H1 (cell line): ENCODE measurements around the gene MTIF3. TPM values are rescaled to one million over a fixed set of nuclear protein-coding genes. Genes with fewer than 3 reads are reported as not detected.

ENCODE experiments used
- CTCF ChIA-PET: fragments of 300-600 bp; sonication (Branson Sonifier 250); formaldehyde crosslinking; loops from one replicate; lab custom pipeline; 2021; ENCODE audit not compliant: partially characterized antibody; lab: Charles Lee
- POLR2A ChIA-PET: fragments of 300-600 bp; sonication (Branson Sonifier 250); formaldehyde crosslinking; loops from one replicate; lab custom pipeline; 2021; ENCODE audit warnings: inconsistent platforms; ENCODE audit not compliant: partially characterized antibody; lab: Charles Lee
- DNase-seq, 2 experiments: peaks; one replicate each; pipeline versions ENCODE4 v3.0.0 to v3.0.0-alpha.2; 2010 to 2022; ENCODE audit warnings: low spot score in 2 of 2, low read depth in 1 of 2, mixed read lengths in 1 of 2
- FAIRE-seq: peaks from 2 replicates; lab custom pipeline; 2011; peaks lifted over from hg19 to GRCh38; lab: Jason Lieb, UNC
- H2AFZ ChIP-seq: 2 replicates; pipeline ENCODE4 v1.8.1; 2012; ENCODE audit warnings: low read length, inconsistent platforms
- H2AK5ac ChIP-seq: 2 replicates; pipeline ENCODE4 v1.6.1; 2013; ENCODE audit warnings: low read depth, low read length
- H2BK120ac ChIP-seq: replicated peaks from 2 replicates; pipeline ENCODE3; 2013; ENCODE audit warnings: low read depth, low read length, inconsistent platforms
- H2BK12ac ChIP-seq: 2 replicates; pipeline ENCODE4 v1.6.1; 2013; ENCODE audit warnings: low read depth, low read length
- H2BK15ac ChIP-seq: 2 replicates; pipeline ENCODE4 v1.6.1; 2013; ENCODE audit warnings: low read length
- H2BK20ac ChIP-seq: 2 replicates; pipeline ENCODE4 v1.6.1; 2013; ENCODE audit warnings: low read length
- H2BK5ac ChIP-seq: 2 replicates; pipeline ENCODE4 v1.6.1; 2013; ENCODE audit warnings: low read depth, low read length
- H3K14ac ChIP-seq: 2 replicates; pipeline ENCODE4 v1.6.1; 2013; ENCODE audit warnings: inconsistent platforms; ENCODE audit not compliant: insufficient read length
- H3K18ac ChIP-seq: 2 replicates; pipeline ENCODE4 v1.6.1; 2013; ENCODE audit warnings: low read length; ENCODE audit errors: extremely low read depth
- H3K23ac ChIP-seq: 2 replicates; pipeline ENCODE4 v1.6.1; 2013; ENCODE audit warnings: inconsistent platforms; ENCODE audit not compliant: insufficient read length
- H3K23me2 ChIP-seq: 2 replicates; pipeline ENCODE4 v1.6.1; 2013; ENCODE audit warnings: low read depth, low read length
- H3K27ac ChIP-seq: 2 replicates; pipeline ENCODE4 v1.6.1; 2011; ENCODE audit warnings: low read depth, low read length, inconsistent platforms
- H3K27me3 ChIP-seq, 4 experiments: replicated peaks in 1 of 4; 1 replicate in 1 of 4; 2 replicates in 3 of 4; pipeline versions ENCODE4 v1.6.1 to v1.8.1; 2011 to 2013; ENCODE audit warnings: low read length in 3 of 4, mild to moderate bottlenecking in 3 of 4, inconsistent platforms in 2 of 4, mixed read lengths in 2 of 4, moderate library complexity in 1 of 4; ENCODE audit not compliant: control insufficient read depth in 3 of 4, insufficient read depth in 3 of 4; ENCODE audit errors: extremely low read depth in 1 of 4
- H3K36me3 ChIP-seq, 4 experiments: 2 replicates each; pipeline versions ENCODE4 v1.6.1 to v1.8.1; 2011 to 2013; ENCODE audit warnings: mild to moderate bottlenecking in 4 of 4, low read length in 3 of 4, moderate library complexity in 2 of 4, control low read depth in 1 of 4, inconsistent platforms in 1 of 4; ENCODE audit not compliant: insufficient read depth in 4 of 4, control insufficient read depth in 2 of 4
- H3K4ac ChIP-seq: replicated peaks from 2 replicates; pipeline ENCODE3; 2013; ENCODE audit warnings: low read length, low read depth, mixed read lengths, inconsistent platforms; ENCODE audit not compliant: insufficient read length
- H3K4me1 ChIP-seq, 4 experiments: replicated peaks in 1 of 4; 1 replicate in 1 of 4; 2 replicates in 3 of 4; pipeline versions ENCODE4 v1.6.1 to v1.8.1; 2011 to 2013; ENCODE audit warnings: low read length in 3 of 4, inconsistent platforms in 2 of 4, mixed read lengths in 1 of 4; ENCODE audit not compliant: insufficient read depth in 4 of 4, control insufficient read depth in 3 of 4
- H3K4me2 ChIP-seq, 2 experiments: 2 replicates each; pipeline versions ENCODE4 v1.6.1 to v1.8.1; 2011 to 2013; ENCODE audit warnings: low read depth in 2 of 2, low read length in 2 of 2, control low read depth in 1 of 2, inconsistent platforms in 1 of 2, mild to moderate bottlenecking in 1 of 2; ENCODE audit not compliant: insufficient read depth in 1 of 2
- H3K4me3 ChIP-seq, 4 experiments: fragments of 200-600, 300-600 bp in 1 of 4; sonication (generic), shearing (Covaris generic), sonication (Bioruptor Twin) in 1 of 4; 2 replicates each; pipeline versions ENCODE4 v1.5.1 to v1.8.1; 2011 to 2016; ENCODE audit warnings: low read length in 4 of 4, low read depth in 3 of 4, control low read depth in 2 of 4, inconsistent platforms in 2 of 4, mild to moderate bottlenecking in 2 of 4, mixed read lengths in 1 of 4, moderate library complexity in 1 of 4; ENCODE audit not compliant: insufficient read depth in 2 of 4; ENCODE audit errors: extremely low read depth in 1 of 4
- H3K56ac ChIP-seq: replicated peaks from 2 replicates; pipeline ENCODE3; 2013; ENCODE audit warnings: low read depth, mild to moderate bottlenecking, mixed read lengths, low read length, inconsistent platforms; ENCODE audit not compliant: insufficient read length
- H3K79me1 ChIP-seq: 2 replicates; pipeline ENCODE4 v1.6.1; 2013; ENCODE audit warnings: low read depth, low read length, control low read depth
- H3K79me2 ChIP-seq, 2 experiments: 2 replicates each; pipeline versions ENCODE4 v1.6.1 to v1.8.1; 2012 to 2013; ENCODE audit warnings: low read length in 2 of 2, mild to moderate bottlenecking in 2 of 2, inconsistent platforms in 1 of 2; ENCODE audit not compliant: insufficient read depth in 2 of 2, control insufficient read depth in 1 of 2
- H3K9ac ChIP-seq, 4 experiments: replicated peaks in 1 of 4; 1 replicate in 1 of 4; 2 replicates in 3 of 4; pipeline versions ENCODE4 v1.6.1 to v1.8.1; 2011 to 2013; ENCODE audit warnings: low read depth in 3 of 4, low read length in 3 of 4, control low read depth in 2 of 4, mild to moderate bottlenecking in 2 of 4, moderate library complexity in 2 of 4, inconsistent platforms in 1 of 4; ENCODE audit errors: extremely low read depth in 1 of 4
- H3K9me3 ChIP-seq, 2 experiments: 2 replicates each; pipeline versions ENCODE4 v1.6.1 to v1.8.1; 2012 to 2013; ENCODE audit warnings: mild to moderate bottlenecking in 2 of 2, moderate library complexity in 2 of 2, control low read depth in 1 of 2, inconsistent platforms in 1 of 2, low read depth in 1 of 2, low read length in 1 of 2, mixed read lengths in 1 of 2; ENCODE audit not compliant: insufficient read depth in 2 of 2
- H4K20me1 ChIP-seq, 2 experiments: replicated peaks in 1 of 2; 2 replicates each; pipeline versions ENCODE3 to v1.8.1; 2011 to 2013; ENCODE audit warnings: inconsistent platforms in 2 of 2, low read length in 2 of 2, mild to moderate bottlenecking in 1 of 2; ENCODE audit not compliant: insufficient read depth in 2 of 2, control insufficient read depth in 1 of 2
- H4K5ac ChIP-seq: 2 replicates; pipeline ENCODE4 v1.6.1; 2013; ENCODE audit warnings: low read length, low read depth, mixed read lengths, inconsistent platforms; ENCODE audit not compliant: insufficient read length
- H4K8ac ChIP-seq: 2 replicates; pipeline ENCODE4 v1.8.0; 2013; ENCODE audit warnings: mild to moderate bottlenecking, moderate library complexity, low read length, inconsistent platforms; ENCODE audit not compliant: insufficient read depth; ENCODE audit errors: extremely low read depth
- H4K91ac ChIP-seq: replicated peaks from 2 replicates; pipeline ENCODE3; 2013; ENCODE audit warnings: low read length, mixed read lengths, inconsistent platforms; ENCODE audit not compliant: insufficient read length
- ASH2L ChIP-seq: fragments of 200-600, 300-600 bp; sonication (generic); IDR thresholded peaks from one replicate; pipeline ENCODE4 v1.7.1; 2017; ENCODE audit warnings: low read length
- SIRT6 ChIP-seq: IDR thresholded peaks from one replicate; pipeline ENCODE4 v1.7.1; 2012; ENCODE audit warnings: low read length, inconsistent platforms
- WGBS, 2 experiments: shearing (Covaris generic) in 1 of 2; methylation state at CpG; one replicate each; pipeline versions ENCODE4 v1.1.6 to v1.1.7; 2013 to 2015; ENCODE audit warnings: low lambda C conversion rate in 2 of 2, mixed read lengths in 2 of 2, inconsistent platforms in 1 of 2, low coverage in 1 of 2, missing lambda C conversion rate in 1 of 2; ENCODE audit not compliant: insufficient replicate concordance in 2 of 2, insufficient coverage in 1 of 2, insufficient read length in 1 of 2; ENCODE audit errors: extremely low coverage in 1 of 2, missing lambda C conversion rate in 1 of 2; 5-methylcytosine and 5-hydroxymethylcytosine counted together
- polyA plus RNA-seq, 7 experiments: library from polyadenylated mRNA; depleted of rRNA in 3 of 7; stranded (reverse) in 5 of 7; unstranded in 2 of 7; fragments of >200 nt in 5 of 7; fragments of 200-250 nt in 2 of 7; gene quantifications; 1 replicate in 5 of 7; 2 replicates in 1 of 7; 4 replicates in 1 of 7; pipeline versions ENCODE4 v1.2.1 to v1.2.3, GENCODE V29; 2011 to 2013; ENCODE audit warnings: missing spikeins in 2 of 7, mixed read lengths in 2 of 7
- total RNA-seq: library from RNA; stranded (reverse); fragmentation: NEBNext Ultra II Directional; extraction: Animal tissue kit (Norgen Biotek cat#: 25700); gene quantifications from 2 replicates; pipeline ENCODE4 v1.2.1, GENCODE V29; 2021

The MTIF3 gene
- total and polyA plus RNA-seq, 2 of the 8 experiments (the other 6 are each of a cell fraction or from before 2014, with no cell fraction given) = 29.4 to 36.4 TPM

GRCh38 chr13:27474751-27475268, 24.4 kb upstream of the MTIF3 start:
- ChIA-PET CTCF (interaction anchor here (1.7 to 3.1 kb wide), 2 partner anchors 9 to 101 kb away, joined by 4 to 9 read pairs; no protein-coding TSS in a partner anchor), POLR2A (no interaction called here)
- Histone ChIP-seq H3K23me2 (no peaks in the 10 kb centered on the region), H3K4ac (no peak overlapping the region), H3K4me3 (no peak overlapping the region), H2BK20ac (no peak overlapping the region), H4K91ac (no peak overlapping the region), H4K5ac (no peak overlapping the region), H3K56ac (no peak overlapping the region), H2BK5ac (no peak overlapping the region), H3K4me1 (no peaks in the 10 kb centered on the region), H3K79me1 (no peaks in the 10 kb centered on the region), H3K79me2 (no peaks in the 10 kb centered on the region), H3K4me2 (no peak overlapping the region), H3K36me3 (no peaks in the 10 kb centered on the region), H2AK5ac (no peak overlapping the region), H3K18ac (no peak overlapping the region), H3K9me3 (no peaks in the 10 kb centered on the region), H2BK12ac (no peak overlapping the region), H3K23ac (no peak overlapping the region), H2BK120ac (no peak overlapping the region), H3K9ac (no peak overlapping the region), H2BK15ac (no peak overlapping the region), H4K20me1 (no peaks in the 10 kb centered on the region), H4K8ac (no peak overlapping the region), H3K27me3 (no peaks in the 10 kb centered on the region), H2AFZ (no peak overlapping the region), H3K14ac (no peak overlapping the region), H3K27ac (no peak overlapping the region)
- no peak for FAIRE-seq
- no peak for DNase-seq
- 95% methylated on average over 13 of the region's 13 CpGs; no CpG with 5 or more reads in 1 of the 2 experiments for WGBS, 2 experiments
- no peak for TF ChIP-seq ASH2L
- TF ChIP-seq SIRT6 = no peak
